WTC11 (cell line): Measurements from ENCODE around the gene IQCK. TPM values are rescaled to one million over a fixed set of nuclear protein-coding genes. Genes with fewer than 3 reads are reported as not detected.
A peak's percentile ranks its signal among the peaks of the same experiment; 100 is the strongest.

Experiments used
- ATAC-seq: fragments of 200-7000 bp; cut with Tn5 transposase; 2 replicates; pipeline ENCODE4 v1.10.0; 2021; ENCODE audit warnings: mild to moderate bottlenecking, moderate library complexity
- CTCF ChIA-PET: fragments of 300-600 bp; sonication (Branson Sonifier 250); formaldehyde crosslinking; loops from one replicate; lab custom pipeline; 2021; ENCODE audit warnings: antibody characterized with exemption; lab: Charles Lee
- POLR2A ChIA-PET: fragments of 350-600 bp; sonication (Branson Sonifier 250); formaldehyde crosslinking; loops from one replicate; lab custom pipeline; 2021; ENCODE audit warnings: antibody characterized with exemption; lab: Charles Lee
- DNase-seq: peaks from one replicate; pipeline ENCODE4 v3.0.0; 2021; ENCODE audit warnings: low spot score
- H3K27ac Mint-ChIP-seq: 2 replicates; pipeline ENCODE4 v1.8.0; 2021; ENCODE audit warnings: mixed read lengths
- H3K27me3 Mint-ChIP-seq: 2 replicates; pipeline ENCODE4 v1.8.0; 2021; ENCODE audit warnings: low read depth, mild to moderate bottlenecking, moderate library complexity, mixed read lengths
- H3K36me3 Mint-ChIP-seq: 2 replicates; pipeline ENCODE4 v1.8.0; 2021; ENCODE audit warnings: mixed read lengths
- H3K4me1 Mint-ChIP-seq: 2 replicates; pipeline ENCODE4 v1.8.0; 2022; ENCODE audit warnings: mixed read lengths
- H3K4me3 Mint-ChIP-seq: 2 replicates; pipeline ENCODE4 v1.8.0; 2021; ENCODE audit warnings: mild to moderate bottlenecking, moderate library complexity, mixed read lengths
- H3K9me3 Mint-ChIP-seq: 2 replicates; pipeline ENCODE4 v1.8.0; 2021; ENCODE audit warnings: mixed read lengths
- E2F4 ChIP-seq: sonication (generic); formaldehyde crosslinking; IDR thresholded peaks from 2 replicates; pipeline ENCODE4 v1.8.1; 2022; ENCODE audit warnings: low read depth, mild to moderate bottlenecking, moderate library complexity, missing genetic modification reagents, borderline replicate concordance
- EMX1 ChIP-seq: fragments of 250-450 bp; sonication (Bioruptor Pico); IDR thresholded peaks from 2 replicates; pipeline ENCODE4 v1.8.0; 2021; ENCODE audit warnings: mild to moderate bottlenecking
- ETV6 ChIP-seq: sonication (generic); formaldehyde crosslinking; IDR thresholded peaks from 2 replicates; pipeline ENCODE4 v1.8.1; 2022; ENCODE audit warnings: mild to moderate bottlenecking, missing genetic modification reagents
- FOXP1 ChIP-seq: sonication (generic); formaldehyde crosslinking; IDR thresholded peaks from 2 replicates; pipeline ENCODE4 v1.8.0; 2022; ENCODE audit warnings: missing genetic modification reagents, mild to moderate bottlenecking, moderate library complexity, borderline replicate concordance
- GRHL2 ChIP-seq: fragments of 250-450 bp; sonication (Bioruptor Pico); IDR thresholded peaks from 2 replicates; pipeline ENCODE4 v1.8.0; 2022; ENCODE audit warnings: mild to moderate bottlenecking, moderate library complexity; ENCODE audit not compliant: insufficient replicate concordance, severe bottlenecking
- IRF1 ChIP-seq: sonication (generic); formaldehyde crosslinking; IDR thresholded peaks from 2 replicates; pipeline ENCODE4 v1.8.0; 2023; ENCODE audit warnings: missing genetic modification reagents
- MAX ChIP-seq: sonication (generic); formaldehyde crosslinking; IDR thresholded peaks from 2 replicates; pipeline ENCODE4 v1.8.0; 2022; ENCODE audit warnings: mild to moderate bottlenecking, missing genetic modification reagents
- MLX ChIP-seq: sonication (generic); formaldehyde crosslinking; IDR thresholded peaks from 2 replicates; pipeline ENCODE4 v1.8.1; 2023; ENCODE audit warnings: mild to moderate bottlenecking, missing genetic modification reagents, moderate library complexity
- NR2C2 ChIP-seq: sonication (generic); formaldehyde crosslinking; IDR thresholded peaks from 2 replicates; pipeline ENCODE4 v1.8.0; 2022; ENCODE audit warnings: mild to moderate bottlenecking, missing genetic modification reagents
- PRDM15 ChIP-seq: sonication (generic); formaldehyde crosslinking; IDR thresholded peaks from 2 replicates; pipeline ENCODE4 v1.8.0; 2022; ENCODE audit warnings: missing genetic modification reagents
- PREB ChIP-seq: sonication (generic); formaldehyde crosslinking; IDR thresholded peaks from 2 replicates; pipeline ENCODE4 v1.8.1; 2022; ENCODE audit warnings: mild to moderate bottlenecking, missing genetic modification reagents, moderate library complexity, borderline replicate concordance
- SMAD4 ChIP-seq: sonication (generic); formaldehyde crosslinking; IDR thresholded peaks from 2 replicates; pipeline ENCODE4 v1.8.0; 2022; ENCODE audit warnings: mild to moderate bottlenecking, missing genetic modification reagents
- STAT6 ChIP-seq: sonication (generic); formaldehyde crosslinking; conservative IDR thresholded peaks from 2 replicates; pipeline ENCODE4 v1.8.1; 2023; ENCODE audit warnings: mild to moderate bottlenecking, low read depth, missing genetic modification reagents, moderate library complexity
- TEAD4 ChIP-seq: sonication (generic); formaldehyde crosslinking; IDR thresholded peaks from 2 replicates; pipeline ENCODE4 v1.8.0; 2022; ENCODE audit warnings: mild to moderate bottlenecking, missing genetic modification reagents
- ZBTB21 ChIP-seq: sonication (generic); formaldehyde crosslinking; IDR thresholded peaks from 2 replicates; pipeline ENCODE4 v1.8.1; 2023; ENCODE audit warnings: mild to moderate bottlenecking, missing genetic modification reagents, borderline replicate concordance
- ZNF121 ChIP-seq: sonication (generic); formaldehyde crosslinking; IDR thresholded peaks from 2 replicates; pipeline ENCODE4 v1.8.0; 2023; ENCODE audit warnings: missing genetic modification reagents
- ZNF396 ChIP-seq: fragments of 250-450 bp; sonication (Bioruptor Pico); IDR thresholded peaks from 2 replicates; pipeline ENCODE4 v1.8.0; 2021; ENCODE audit warnings: mild to moderate bottlenecking, moderate library complexity, borderline replicate concordance
- ZNF423 ChIP-seq: fragments of 250-450 bp; sonication (Bioruptor Pico); IDR thresholded peaks from 2 replicates; pipeline ENCODE4 v2.1.2; 2022; ENCODE audit warnings: mild to moderate bottlenecking, moderate library complexity
- ZNF512 ChIP-seq: sonication (generic); formaldehyde crosslinking; IDR thresholded peaks from 2 replicates; pipeline ENCODE4 v1.8.1; 2022; ENCODE audit warnings: missing genetic modification reagents, borderline replicate concordance
- total RNA-seq: library from RNA; stranded (reverse); gene quantifications from 3 replicates; pipeline ENCODE4 v1.2.3, GENCODE V29; 2021

IQCK gene
- total RNA-seq, 1 experiment from 2014 or later = 5.8 TPM

- no peak for TF ChIP-seq PREB (CRISPR knock-in tag)
- TF ChIP-seq FOXP1 = no peak
- no peak for TF ChIP-seq ZBTB21 (CRISPR knock-in tag)
- TF ChIP-seq IRF1 (CRISPR knock-in tag) = no peak
- TF ChIP-seq ZNF423 = no peak
- no peak for TF ChIP-seq ETV6 (CRISPR knock-in tag)
Measured at GRCh38 chr16:19699472-19699871, 18.6 kb upstream of the IQCK start (continued).

GRCh38 chr16:19700319-19700781 lies 17.7 kb upstream of the IQCK start:
- Mint-ChIP-seq H3K36me3 (peaks cover 80% of the 10 kb centered on the region), H3K4me1 (no peaks in the 10 kb centered on the region), H3K4me3 (no peak overlapping the region), H3K9me3 (peaks cover 3% of the 10 kb centered on the region; the same call in 1 of the 2 replicates), H3K27ac (peak overlapping the region; percentile 71), H3K27me3 (no peaks in the 10 kb centered on the region)
- no peak for TF ChIP-seq E2F4 (CRISPR knock-in tag)
- TF ChIP-seq MAX (CRISPR knock-in tag) = no peak
- TF ChIP-seq EMX1 (CRISPR knock-in tag) = no peak
- ChIA-PET CTCF (interaction anchor here (2.2 kb wide), 1 partner anchor 117 kb away, joined by 8 read pairs; no protein-coding TSS in a partner anchor), POLR2A (interaction anchor here (0.6 to 0.8 kb wide), 2 partner anchors 8 to 165 kb away, joined by 3 read pairs; no protein-coding TSS in a partner anchor)
- no peak for ATAC-seq
- no peak for DNase-seq

GRCh38 chr16:19701091-19701490 lies 17.0 kb upstream of the IQCK start:
- no peaks in the 10 kb centered on the region for H3K27me3 Mint-ChIP-seq
- no peaks in the 10 kb centered on the region for H3K4me1 Mint-ChIP-seq
- DNase-seq (no peak), ATAC-seq (no peak)
- POLR2A ChIA-PET = no interaction called here
- H3K36me3 Mint-ChIP-seq = peaks cover 87% of the 10 kb centered on the region
- H3K9me3 Mint-ChIP-seq = peaks cover 3% of the 10 kb centered on the region; the same call in 1 of the 2 replicates
- no peak overlapping the region for H3K4me3 Mint-ChIP-seq
- H3K27ac Mint-ChIP-seq = no peak overlapping the region
- CTCF ChIA-PET = no interaction called here
- TF ChIP-seq MLX (CRISPR knock-in tag) = no peak
- no peak for TF ChIP-seq IRF1 (CRISPR knock-in tag)
- TF ChIP-seq PRDM15 = no peak
- no peak for TF ChIP-seq SMAD4
- TF ChIP-seq GRHL2 = no peak
- no peak for TF ChIP-seq NR2C2
- no peak for TF ChIP-seq TEAD4
- no peak for TF ChIP-seq ZNF121 (CRISPR knock-in tag)
- TF ChIP-seq STAT6 (CRISPR knock-in tag) = no peak
- no peak for TF ChIP-seq ZNF423
- TF ChIP-seq ZNF396 = no peak
- TF ChIP-seq ZNF512 (CRISPR knock-in tag) = no peak
